ENCODE results near the gene STAM2.

DNA sequence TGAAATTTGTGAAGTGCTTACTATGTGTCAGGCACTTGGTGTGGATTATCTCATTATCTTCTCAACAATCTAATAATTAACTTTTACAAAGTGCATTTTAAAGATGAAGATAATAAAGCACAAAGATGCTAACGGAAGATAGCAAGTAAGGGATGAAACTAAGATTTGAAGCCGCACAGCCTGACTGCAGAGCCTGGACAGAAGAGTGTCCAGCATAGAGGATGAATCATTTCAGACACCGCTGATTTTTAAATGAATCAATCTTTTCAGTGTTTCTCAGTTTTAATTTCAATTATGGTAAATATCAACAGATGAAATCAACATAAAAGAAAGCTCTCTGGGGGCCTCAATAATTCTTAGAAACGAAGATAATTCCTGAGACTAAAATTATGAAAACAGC is 24.5 kb upstream of the STAM2 start:
- TF ChIP-seq, protein P1, sequence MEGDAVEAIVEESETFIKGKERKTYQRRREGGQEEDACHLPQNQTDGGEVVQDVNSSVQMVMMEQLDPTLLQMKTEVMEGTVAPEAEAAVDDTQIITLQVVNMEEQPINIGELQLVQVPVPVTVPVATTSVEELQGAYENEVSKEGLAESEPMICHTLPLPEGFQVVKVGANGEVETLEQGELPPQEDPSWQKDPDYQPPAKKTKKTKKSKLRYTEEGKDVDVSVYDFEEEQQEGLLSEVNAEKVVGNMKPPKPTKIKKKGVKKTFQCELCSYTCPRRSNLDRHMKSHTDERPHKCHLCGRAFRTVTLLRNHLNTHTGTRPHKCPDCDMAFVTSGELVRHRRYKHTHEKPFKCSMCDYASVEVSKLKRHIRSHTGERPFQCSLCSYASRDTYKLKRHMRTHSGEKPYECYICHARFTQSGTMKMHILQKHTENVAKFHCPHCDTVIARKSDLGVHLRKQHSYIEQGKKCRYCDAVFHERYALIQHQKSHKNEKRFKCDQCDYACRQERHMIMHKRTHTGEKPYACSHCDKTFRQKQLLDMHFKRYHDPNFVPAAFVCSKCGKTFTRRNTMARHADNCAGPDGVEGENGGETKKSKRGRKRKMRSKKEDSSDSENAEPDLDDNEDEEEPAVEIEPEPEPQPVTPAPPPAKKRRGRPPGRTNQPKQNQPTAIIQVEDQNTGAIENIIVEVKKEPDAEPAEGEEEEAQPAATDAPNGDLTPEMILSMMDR (IDR thresholded peaks at IDR 0.05): no peak
- TF ChIP-seq POLR2A (IDR thresholded peaks at IDR 0.05; ENCODE audit: low read depth): no peak
